Muscle layer of duodenum (tissue), 2 donors: ENCODE results near the gene SLC9A3.
"Not testable (repeated sequence)": the region's sequence is repeated elsewhere in the genome, so short reads cannot be mapped to it uniquely, and the experiment has no call there.

Experiments used
- H3K27ac ChIP-seq: one replicate; pipeline ENCODE4 v1.7.0; 2013; ENCODE audit warnings: mild to moderate bottlenecking, low read length
- H3K27me3 ChIP-seq: one replicate; pipeline ENCODE4 v1.7.0; 2013; ENCODE audit warnings: low read depth, mild to moderate bottlenecking, control low read depth, low read length
- H3K36me3 ChIP-seq, 2 donors: one replicate each; pipeline ENCODE4 v1.7.0; 2013; ENCODE audit warnings: low read length in 2 of 2, control low read depth in 1 of 2, mild to moderate bottlenecking in 1 of 2; ENCODE audit not compliant: insufficient read depth in 2 of 2, control insufficient read depth in 1 of 2
- H3K4me1 ChIP-seq, 2 donors: one replicate each; pipeline ENCODE4 v1.7.0; 2013; ENCODE audit warnings: low read length in 2 of 2, mild to moderate bottlenecking in 2 of 2, control low read depth in 1 of 2, moderate library complexity in 1 of 2; ENCODE audit not compliant: insufficient read depth in 2 of 2, control insufficient read depth in 1 of 2
- H3K4me3 ChIP-seq, 2 donors: one replicate each; pipeline ENCODE4 v1.7.0; 2013; ENCODE audit warnings: low read length in 2 of 2, low read depth in 1 of 2, mild to moderate bottlenecking in 1 of 2
- H3K9me3 ChIP-seq, 2 donors: one replicate each; pipeline ENCODE4 v1.7.0; 2013; ENCODE audit warnings: low read length in 2 of 2, control low read depth in 1 of 2, mild to moderate bottlenecking in 1 of 2; ENCODE audit not compliant: control insufficient read depth in 1 of 2
- donor health status: healthy.

The SLC9A3 gene

DNA sequence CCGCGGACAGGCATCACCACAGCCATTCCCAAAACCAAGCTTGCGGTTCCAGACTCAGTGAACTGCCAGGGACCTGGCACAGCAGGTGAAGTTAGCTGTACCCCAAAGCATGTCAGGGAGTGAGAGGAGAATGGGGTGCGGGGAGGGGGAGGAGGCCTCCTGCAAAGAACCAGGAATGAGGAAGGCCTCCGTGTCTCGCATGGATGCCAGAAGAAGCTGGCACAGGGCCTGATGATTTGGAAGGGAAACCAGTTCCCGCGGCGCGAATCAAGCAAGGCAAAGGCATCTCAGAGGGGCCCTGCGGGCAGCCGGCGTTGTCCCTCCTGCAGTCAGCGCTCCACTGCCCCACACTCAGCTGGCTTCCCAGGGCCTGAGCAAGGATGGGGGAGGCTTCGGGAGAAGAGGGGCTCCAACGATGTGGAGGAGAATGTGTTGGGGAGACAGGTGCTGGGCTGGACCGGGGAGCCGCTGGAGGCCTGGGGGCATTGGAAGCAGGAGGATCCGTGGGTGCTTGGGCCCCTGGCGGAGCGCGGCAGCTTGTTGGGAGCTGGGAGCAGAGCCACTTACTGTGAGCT is 14.6 kb downstream of the SLC9A3 start:
- no peaks in the 10 kb centered on the region for H3K9me3 ChIP-seq
- no peaks in the 10 kb centered on the region for H3K36me3 ChIP-seq
- H3K27ac ChIP-seq: no peak overlapping the region
- H3K4me3 ChIP-seq: no peak overlapping the region
- H3K4me1 ChIP-seq: no peaks in the 10 kb centered on the region
- no peaks in the 10 kb centered on the region for H3K27me3 ChIP-seq

GRCh38 chr5:507986-508575 is 16.2 kb downstream of the SLC9A3 start:
- not testable (repeated sequence) for H3K36me3 ChIP-seq, H3K27ac ChIP-seq, H3K4me3 ChIP-seq, H3K9me3 ChIP-seq, H3K27me3 ChIP-seq, H3K4me1 ChIP-seq

DNA sequence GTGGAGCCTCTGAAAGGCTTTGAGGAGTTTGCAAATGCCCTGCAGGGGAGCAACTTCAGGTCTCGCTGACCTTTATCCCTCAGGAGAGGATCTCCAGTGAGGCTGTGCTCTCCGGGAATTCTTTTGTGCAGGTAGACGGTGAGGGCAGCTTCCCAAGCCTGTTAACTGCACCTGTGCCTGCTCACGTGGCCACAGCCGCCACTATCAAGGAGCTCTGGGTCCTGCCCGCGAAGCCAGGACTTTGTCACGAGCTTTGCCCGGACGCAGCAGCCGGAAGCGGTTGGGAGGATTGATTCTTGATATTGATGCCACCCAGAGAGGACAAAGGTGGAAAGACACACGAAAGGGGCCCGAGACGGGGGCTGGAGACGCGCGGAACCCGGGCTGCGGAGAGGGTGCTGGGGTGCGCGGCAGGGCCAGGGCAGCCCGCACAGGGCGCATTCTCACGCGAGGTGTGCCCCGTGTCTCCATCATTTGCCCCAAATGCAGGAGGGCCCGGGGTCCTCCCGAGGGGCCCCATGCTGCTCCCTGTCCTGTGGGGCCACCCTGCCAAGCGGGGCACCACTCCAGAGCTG is 18.2 kb downstream of the SLC9A3 start:
- peaks cover 6% of the 10 kb centered on the region for H3K27me3 ChIP-seq
- H3K9me3 ChIP-seq: no peaks in the 10 kb centered on the region
- no peaks in the 10 kb centered on the region for H3K36me3 ChIP-seq
- H3K27ac ChIP-seq: no peak overlapping the region
- no peaks in the 10 kb centered on the region for H3K4me1 ChIP-seq
- H3K4me3 ChIP-seq: no peak overlapping the region

DNA sequence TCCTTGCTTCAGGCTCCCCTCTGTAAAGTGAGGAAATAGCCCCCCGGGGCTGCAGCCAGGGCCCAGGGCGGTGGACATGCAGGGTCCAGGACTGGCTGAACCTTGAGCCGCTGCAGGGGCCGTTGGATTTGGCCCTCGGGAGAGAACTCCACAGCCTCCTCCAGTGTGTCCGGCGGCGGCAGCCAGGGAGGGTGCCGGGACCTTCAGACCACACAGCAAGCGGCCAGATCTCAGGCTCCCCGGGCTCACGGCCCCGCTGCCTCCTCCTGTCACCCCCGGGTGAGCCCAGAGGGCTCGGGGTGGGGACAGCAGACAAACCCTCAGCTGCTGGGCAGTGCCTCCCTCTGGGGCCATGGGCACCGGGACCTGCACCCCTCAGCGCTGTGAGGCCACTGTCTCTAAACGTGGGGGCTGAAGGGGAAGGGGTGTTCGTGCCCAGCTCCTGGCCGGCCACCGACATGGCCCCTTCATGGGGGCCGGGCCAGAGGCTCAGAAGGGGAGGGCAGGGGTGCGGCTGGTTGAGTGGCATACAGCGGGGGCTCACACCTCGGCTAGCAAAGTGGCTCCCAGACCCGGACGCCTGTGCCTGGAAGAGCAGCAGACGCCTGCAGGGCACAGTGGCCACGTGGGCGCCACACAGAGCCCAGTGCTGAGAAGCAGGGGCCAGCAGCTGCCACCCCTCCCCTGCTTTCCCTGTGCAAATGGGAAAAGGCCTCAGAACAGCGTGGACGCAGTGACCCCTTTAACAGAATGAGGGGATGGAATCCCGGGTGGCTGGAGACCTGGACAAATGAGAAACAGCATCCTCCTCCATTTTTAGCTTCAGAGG is 19.7 kb downstream of the SLC9A3 start:
- Histone ChIP-seq H3K4me1 (no peaks in the 10 kb centered on the region), H3K27ac (no peak overlapping the region), H3K27me3 (peaks cover 6% of the 10 kb centered on the region), H3K4me3 (no peak overlapping the region), H3K9me3 (no peaks in the 10 kb centered on the region), H3K36me3 (no peaks in the 10 kb centered on the region)

GRCh38 chr5:502325-503079 is 21.7 kb downstream of the SLC9A3 start:
- Histone ChIP-seq H3K27ac (no peak overlapping the region), H3K9me3 (no peaks in the 10 kb centered on the region), H3K4me1 (no peaks in the 10 kb centered on the region), H3K36me3 (no peaks in the 10 kb centered on the region), H3K27me3 (peaks cover 6% of the 10 kb centered on the region), H3K4me3 (no peak overlapping the region)

GRCh38 chr5:501831-502184 is 22.4 kb downstream of the SLC9A3 start:
- Histone ChIP-seq H3K9me3 (no peaks in the 10 kb centered on the region), H3K27ac (no peak overlapping the region), H3K4me3 (no peak overlapping the region), H3K36me3 (no peaks in the 10 kb centered on the region), H3K4me1 (no peaks in the 10 kb centered on the region), H3K27me3 (peaks cover 6% of the 10 kb centered on the region)

- Histone ChIP-seq H3K4me3 (no peak overlapping the region), H3K9me3 (no peaks in the 10 kb centered on the region), H3K4me1 (no peaks in the 10 kb centered on the region), H3K27ac (no peak overlapping the region), H3K27me3 (peaks cover 6% of the 10 kb centered on the region), H3K36me3 (no peaks in the 10 kb centered on the region)
Observed at GRCh38 chr5:501105-501830, 23.0 kb downstream of the SLC9A3 start.

DNA sequence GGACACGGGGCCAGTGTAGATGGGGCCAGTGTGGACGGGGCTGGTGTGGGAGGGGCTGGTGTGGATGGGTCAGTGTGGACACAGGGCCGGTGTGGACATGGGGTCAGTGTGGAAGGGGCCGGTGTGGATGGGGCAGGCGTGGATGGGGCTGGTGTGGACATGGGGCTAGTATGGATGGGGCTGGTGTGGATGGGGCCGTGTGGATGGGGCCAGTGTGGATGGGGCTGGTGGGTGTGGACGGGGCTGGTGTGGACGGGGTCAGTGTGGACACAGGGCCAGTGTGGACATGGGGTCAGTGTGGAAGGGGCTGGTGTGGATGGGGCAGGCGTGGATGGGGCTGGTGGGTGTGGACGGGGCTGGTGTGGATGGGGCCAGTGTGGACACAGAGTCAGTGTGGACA is 23.8 kb downstream of the SLC9A3 start:
- Histone ChIP-seq H3K4me1 (no peaks in the 10 kb centered on the region), H3K27me3 (peaks cover 6% of the 10 kb centered on the region), H3K4me3 (no peak overlapping the region), H3K9me3 (no peaks in the 10 kb centered on the region), H3K36me3 (no peaks in the 10 kb centered on the region), H3K27ac (no peak overlapping the region)

DNA sequence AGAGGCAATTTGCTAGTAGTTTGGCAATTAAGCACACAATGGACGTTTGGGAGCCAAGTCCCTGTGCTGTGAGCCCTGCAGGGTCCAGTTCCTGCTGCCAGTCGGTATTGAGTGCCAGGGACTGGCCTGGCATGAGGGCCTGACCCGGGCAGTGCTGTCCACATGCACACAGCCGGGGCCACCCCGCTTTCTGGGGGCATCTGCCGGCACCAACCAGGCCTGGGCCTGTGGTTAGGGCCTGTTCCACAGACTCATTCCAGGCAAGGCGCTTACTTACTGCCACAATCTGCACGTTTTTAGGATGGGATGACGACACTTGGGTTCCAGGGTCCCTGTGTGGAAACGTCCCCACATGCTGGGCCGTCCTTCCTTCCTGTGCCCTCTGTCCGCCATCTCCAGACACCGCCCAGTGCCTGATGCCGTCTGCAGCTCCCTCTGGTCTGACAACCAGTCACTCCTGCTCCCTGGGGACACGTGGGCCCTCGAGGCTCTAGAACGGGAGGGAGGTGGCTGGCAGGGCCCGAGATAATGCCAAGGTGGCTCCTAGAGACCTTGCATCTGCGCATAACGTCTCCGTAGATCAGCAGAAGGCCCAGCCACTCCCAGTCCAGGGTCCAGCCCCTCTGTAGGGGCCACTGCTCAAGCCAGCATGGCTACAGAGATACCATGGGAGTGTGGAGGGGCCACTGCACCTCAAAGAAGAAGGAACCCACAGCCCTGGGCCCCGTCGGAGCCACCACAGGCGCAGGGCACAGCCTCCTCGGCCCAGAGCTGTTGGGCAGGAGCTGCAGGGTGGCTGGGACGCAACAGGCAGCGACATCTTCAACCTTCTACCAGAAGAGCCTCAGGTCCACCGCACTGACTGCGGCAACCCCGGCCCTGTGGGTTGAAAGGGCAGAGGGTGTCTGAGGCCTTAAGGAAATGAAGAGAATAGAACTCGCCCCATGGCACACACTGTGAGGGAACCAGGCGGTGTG is 24.7 kb downstream of the SLC9A3 start:
- Histone ChIP-seq H3K27me3 (peaks cover 6% of the 10 kb centered on the region), H3K9me3 (no peaks in the 10 kb centered on the region), H3K4me1 (no peaks in the 10 kb centered on the region), H3K4me3 (no peak overlapping the region), H3K36me3 (no peaks in the 10 kb centered on the region), H3K27ac (no peak overlapping the region)

DNA sequence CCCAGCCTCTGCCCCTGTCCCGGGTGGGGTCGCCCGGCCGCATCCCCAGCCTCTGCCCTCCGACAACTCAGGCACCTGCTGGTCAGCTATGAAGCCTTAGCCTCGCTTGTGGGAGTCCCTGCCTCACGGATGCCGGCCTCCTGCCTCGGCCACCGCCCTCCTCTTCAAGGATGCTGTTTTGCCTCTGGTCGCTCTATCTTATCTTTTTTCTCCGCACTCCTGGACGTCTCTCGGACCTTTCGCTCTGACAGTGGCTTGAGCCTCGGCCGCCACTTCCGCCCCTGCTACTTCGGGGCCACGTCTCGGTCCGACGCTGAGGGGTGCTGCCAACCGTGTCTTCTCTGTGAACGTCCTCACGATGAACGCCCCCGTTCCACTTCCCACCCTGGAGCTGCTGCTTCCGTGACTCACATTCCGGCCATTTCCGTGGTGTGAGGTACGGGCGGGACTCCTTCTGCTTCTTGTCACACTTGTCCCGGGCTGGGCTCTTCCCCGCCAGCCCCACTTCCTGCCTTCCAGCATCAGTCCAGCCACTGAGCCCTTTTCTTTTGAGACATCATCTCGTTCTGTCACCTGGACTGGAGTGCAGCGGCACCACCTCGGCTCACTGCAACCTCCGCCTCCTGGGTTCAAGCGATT is 26.3 kb downstream of the SLC9A3 start:
- Histone ChIP-seq H3K27ac (no peak overlapping the region), H3K9me3 (no peaks in the 10 kb centered on the region), H3K36me3 (no peaks in the 10 kb centered on the region), H3K4me1 (no peaks in the 10 kb centered on the region), H3K27me3 (no peaks in the 10 kb centered on the region), H3K4me3 (no peak overlapping the region)
